ENCODE results near the gene TTC29. TPM values are rescaled to one million over a fixed set of nuclear protein-coding genes. Genes with fewer than 3 reads are reported as not detected.
A peak's percentile ranks its signal among the peaks of the same experiment; 100 is the strongest.

TTC29 gene
- total RNA-seq, 1 experiment from 2014 or later: 0.09 TPM

DNA sequence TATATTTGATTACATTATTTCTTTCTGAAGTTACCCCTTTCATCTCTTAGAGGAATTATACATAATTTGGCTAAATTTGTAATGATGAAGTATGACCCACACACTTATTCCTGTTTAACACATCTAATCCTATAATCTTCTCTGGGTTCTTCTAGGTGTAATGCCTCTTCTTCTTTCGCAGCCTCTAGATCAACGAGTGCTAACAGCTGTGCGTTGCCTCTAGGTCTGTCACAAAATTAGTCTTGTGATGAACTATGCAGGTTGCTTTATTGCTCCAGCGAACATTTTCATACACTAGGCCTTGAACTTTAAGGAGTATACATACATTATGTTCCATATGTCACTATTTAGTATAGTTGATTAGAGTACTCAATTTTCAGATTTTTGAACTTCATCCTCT, 89.9 kb downstream of the TTC29 start (continued):
- TF ChIP-seq, protein P1, sequence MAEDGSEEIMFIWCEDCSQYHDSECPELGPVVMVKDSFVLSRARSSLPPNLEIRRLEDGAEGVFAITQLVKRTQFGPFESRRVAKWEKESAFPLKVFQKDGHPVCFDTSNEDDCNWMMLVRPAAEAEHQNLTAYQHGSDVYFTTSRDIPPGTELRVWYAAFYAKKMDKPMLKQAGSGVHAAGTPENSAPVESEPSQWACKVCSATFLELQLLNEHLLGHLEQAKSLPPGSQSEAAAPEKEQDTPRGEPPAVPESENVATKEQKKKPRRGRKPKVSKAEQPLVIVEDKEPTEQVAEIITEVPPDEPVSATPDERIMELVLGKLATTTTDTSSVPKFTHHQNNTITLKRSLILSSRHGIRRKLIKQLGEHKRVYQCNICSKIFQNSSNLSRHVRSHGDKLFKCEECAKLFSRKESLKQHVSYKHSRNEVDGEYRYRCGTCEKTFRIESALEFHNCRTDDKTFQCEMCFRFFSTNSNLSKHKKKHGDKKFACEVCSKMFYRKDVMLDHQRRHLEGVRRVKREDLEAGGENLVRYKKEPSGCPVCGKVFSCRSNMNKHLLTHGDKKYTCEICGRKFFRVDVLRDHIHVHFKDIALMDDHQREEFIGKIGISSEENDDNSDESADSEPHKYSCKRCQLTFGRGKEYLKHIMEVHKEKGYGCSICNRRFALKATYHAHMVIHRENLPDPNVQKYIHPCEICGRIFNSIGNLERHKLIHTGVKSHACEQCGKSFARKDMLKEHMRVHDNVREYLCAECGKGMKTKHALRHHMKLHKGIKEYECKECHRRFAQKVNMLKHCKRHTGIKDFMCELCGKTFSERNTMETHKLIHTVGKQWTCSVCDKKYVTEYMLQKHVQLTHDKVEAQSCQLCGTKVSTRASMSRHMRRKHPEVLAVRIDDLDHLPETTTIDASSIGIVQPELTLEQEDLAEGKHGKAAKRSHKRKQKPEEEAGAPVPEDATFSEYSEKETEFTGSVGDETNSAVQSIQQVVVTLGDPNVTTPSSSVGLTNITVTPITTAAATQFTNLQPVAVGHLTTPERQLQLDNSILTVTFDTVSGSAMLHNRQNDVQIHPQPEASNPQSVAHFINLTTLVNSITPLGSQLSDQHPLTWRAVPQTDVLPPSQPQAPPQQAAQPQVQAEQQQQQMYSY (CRISPR knock-in tag; IDR thresholded peaks at IDR 0.05): no peak
- TF ChIP-seq TCF7 (CRISPR knock-in tag; IDR thresholded peaks at IDR 0.05; ENCODE audit: low read depth): no peak
- TF ChIP-seq, protein P2, sequence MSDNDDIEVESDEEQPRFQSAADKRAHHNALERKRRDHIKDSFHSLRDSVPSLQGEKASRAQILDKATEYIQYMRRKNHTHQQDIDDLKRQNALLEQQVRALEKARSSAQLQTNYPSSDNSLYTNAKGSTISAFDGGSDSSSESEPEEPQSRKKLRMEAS (CRISPR knock-in tag; IDR thresholded peaks at IDR 0.05): no peak
- TF ChIP-seq, protein P3, sequence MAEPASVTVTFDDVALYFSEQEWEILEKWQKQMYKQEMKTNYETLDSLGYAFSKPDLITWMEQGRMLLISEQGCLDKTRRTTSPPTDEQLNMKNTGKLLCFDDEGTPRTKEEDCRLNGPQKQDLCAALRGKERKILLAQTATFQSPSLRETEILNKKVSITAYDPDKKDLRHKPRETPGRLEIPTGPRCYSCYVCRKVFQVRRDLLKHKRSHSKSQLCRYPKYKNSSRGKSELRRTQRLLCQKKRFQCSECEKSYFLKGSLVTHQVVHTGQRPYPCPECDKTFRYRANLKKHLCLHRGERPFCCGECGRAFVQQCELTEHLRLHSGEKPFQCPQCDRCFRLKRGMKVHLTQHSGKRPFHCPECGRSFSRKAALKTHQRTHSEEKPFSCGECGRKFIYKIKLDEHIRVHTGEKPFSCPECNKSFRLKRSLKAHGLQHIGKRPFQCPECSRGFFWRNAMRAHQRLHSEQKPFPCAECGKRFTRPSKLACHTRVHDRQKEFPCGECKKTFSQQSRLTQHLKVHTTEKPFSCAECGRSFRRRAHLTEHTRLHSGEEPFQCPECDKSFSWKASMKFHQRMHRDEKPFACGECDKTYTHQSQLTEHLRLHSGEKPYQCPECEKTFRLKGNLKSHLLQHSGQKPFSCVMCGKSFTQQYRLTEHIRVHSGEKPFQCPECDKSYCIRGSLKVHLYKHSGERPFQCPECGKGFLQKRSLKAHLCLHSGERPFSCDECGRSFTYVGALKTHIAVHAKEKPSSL (CRISPR knock-in tag; conservative IDR thresholded peaks at IDR 0.05): no peak

DNA sequence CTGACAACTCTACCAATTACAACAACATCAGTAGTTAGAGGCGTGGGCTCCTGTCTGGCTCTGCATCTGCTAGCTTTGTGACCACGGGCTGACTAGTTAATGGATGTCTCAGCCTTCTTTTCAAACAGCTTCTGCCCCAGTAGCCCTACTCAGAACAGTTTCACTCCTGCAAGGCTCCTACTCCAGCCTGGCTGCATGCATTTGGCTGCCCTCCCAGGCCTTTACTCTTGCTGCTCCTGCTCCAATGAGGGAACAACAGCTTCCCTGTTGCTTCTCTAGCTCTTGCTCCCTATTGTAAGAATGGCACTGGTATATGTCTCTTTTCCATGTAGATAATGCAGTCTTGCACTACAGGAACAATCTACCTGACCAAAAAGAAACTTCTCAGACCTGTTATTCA, 93.3 kb downstream of the TTC29 start:
- CTCF ChIA-PET: no interaction called here
- ATAC-seq (peak; percentile 69), DNase-seq (ENCODE audit: low spot score) (no peak)
- Mint-ChIP-seq H3K36me3 (no peaks in the 10 kb centered on the region), H3K4me3 (no peak overlapping the region), H3K27ac (no peak overlapping the region), H3K27me3 (ENCODE audit: low read depth) (no peaks in the 10 kb centered on the region), H3K4me1 (no peaks in the 10 kb centered on the region), H3K9me3 (no peaks in the 10 kb centered on the region)
- POLR2A ChIA-PET: no interaction called here
- no peak for TF ChIP-seq ZNF121 (CRISPR knock-in tag; IDR thresholded peaks at IDR 0.05)
- TF ChIP-seq, protein P4, sequence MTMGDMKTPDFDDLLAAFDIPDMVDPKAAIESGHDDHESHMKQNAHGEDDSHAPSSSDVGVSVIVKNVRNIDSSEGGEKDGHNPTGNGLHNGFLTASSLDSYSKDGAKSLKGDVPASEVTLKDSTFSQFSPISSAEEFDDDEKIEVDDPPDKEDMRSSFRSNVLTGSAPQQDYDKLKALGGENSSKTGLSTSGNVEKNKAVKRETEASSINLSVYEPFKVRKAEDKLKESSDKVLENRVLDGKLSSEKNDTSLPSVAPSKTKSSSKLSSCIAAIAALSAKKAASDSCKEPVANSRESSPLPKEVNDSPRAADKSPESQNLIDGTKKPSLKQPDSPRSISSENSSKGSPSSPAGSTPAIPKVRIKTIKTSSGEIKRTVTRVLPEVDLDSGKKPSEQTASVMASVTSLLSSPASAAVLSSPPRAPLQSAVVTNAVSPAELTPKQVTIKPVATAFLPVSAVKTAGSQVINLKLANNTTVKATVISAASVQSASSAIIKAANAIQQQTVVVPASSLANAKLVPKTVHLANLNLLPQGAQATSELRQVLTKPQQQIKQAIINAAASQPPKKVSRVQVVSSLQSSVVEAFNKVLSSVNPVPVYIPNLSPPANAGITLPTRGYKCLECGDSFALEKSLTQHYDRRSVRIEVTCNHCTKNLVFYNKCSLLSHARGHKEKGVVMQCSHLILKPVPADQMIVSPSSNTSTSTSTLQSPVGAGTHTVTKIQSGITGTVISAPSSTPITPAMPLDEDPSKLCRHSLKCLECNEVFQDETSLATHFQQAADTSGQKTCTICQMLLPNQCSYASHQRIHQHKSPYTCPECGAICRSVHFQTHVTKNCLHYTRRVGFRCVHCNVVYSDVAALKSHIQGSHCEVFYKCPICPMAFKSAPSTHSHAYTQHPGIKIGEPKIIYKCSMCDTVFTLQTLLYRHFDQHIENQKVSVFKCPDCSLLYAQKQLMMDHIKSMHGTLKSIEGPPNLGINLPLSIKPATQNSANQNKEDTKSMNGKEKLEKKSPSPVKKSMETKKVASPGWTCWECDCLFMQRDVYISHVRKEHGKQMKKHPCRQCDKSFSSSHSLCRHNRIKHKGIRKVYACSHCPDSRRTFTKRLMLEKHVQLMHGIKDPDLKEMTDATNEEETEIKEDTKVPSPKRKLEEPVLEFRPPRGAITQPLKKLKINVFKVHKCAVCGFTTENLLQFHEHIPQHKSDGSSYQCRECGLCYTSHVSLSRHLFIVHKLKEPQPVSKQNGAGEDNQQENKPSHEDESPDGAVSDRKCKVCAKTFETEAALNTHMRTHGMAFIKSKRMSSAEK (CRISPR knock-in tag; IDR thresholded peaks at IDR 0.05; ENCODE audit: borderline replicate concordance): no peak
- TF ChIP-seq GABPB1 (CRISPR knock-in tag; IDR thresholded peaks at IDR 0.05): no peak
- TF ChIP-seq FOXP1 (CRISPR knock-in tag; IDR thresholded peaks at IDR 0.05; ENCODE audit: borderline replicate concordance): no peak
- TF ChIP-seq ETV6 (CRISPR knock-in tag; IDR thresholded peaks at IDR 0.05): no peak
- no peak for TF ChIP-seq RELA (CRISPR knock-in tag; IDR thresholded peaks at IDR 0.05; ENCODE audit: borderline replicate concordance)
- TF ChIP-seq, protein P5, sequence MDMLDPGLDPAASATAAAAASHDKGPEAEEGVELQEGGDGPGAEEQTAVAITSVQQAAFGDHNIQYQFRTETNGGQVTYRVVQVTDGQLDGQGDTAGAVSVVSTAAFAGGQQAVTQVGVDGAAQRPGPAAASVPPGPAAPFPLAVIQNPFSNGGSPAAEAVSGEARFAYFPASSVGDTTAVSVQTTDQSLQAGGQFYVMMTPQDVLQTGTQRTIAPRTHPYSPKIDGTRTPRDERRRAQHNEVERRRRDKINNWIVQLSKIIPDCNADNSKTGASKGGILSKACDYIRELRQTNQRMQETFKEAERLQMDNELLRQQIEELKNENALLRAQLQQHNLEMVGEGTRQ (CRISPR knock-in tag; IDR thresholded peaks at IDR 0.05): no peak
- TF ChIP-seq ZNF416 (CRISPR knock-in tag; IDR thresholded peaks at IDR 0.05): no peak
- no peak for TF ChIP-seq NR3C1 (CRISPR knock-in tag; conservative IDR thresholded peaks at IDR 0.05; ENCODE audit: low read depth)
- TF ChIP-seq JAZF1 (CRISPR knock-in tag; IDR thresholded peaks at IDR 0.05): no peak
- no peak for TF ChIP-seq HMGA2 (CRISPR knock-in tag; IDR thresholded peaks at IDR 0.05)
- no peak for TF ChIP-seq FOXJ3 (CRISPR knock-in tag; IDR thresholded peaks at IDR 0.05; ENCODE audit: borderline replicate concordance)
- TF ChIP-seq EMX1 (CRISPR knock-in tag; IDR thresholded peaks at IDR 0.05): no peak
- TF ChIP-seq TCF7 (CRISPR knock-in tag; IDR thresholded peaks at IDR 0.05; ENCODE audit: low read depth): no peak
- TF ChIP-seq, protein P6, sequence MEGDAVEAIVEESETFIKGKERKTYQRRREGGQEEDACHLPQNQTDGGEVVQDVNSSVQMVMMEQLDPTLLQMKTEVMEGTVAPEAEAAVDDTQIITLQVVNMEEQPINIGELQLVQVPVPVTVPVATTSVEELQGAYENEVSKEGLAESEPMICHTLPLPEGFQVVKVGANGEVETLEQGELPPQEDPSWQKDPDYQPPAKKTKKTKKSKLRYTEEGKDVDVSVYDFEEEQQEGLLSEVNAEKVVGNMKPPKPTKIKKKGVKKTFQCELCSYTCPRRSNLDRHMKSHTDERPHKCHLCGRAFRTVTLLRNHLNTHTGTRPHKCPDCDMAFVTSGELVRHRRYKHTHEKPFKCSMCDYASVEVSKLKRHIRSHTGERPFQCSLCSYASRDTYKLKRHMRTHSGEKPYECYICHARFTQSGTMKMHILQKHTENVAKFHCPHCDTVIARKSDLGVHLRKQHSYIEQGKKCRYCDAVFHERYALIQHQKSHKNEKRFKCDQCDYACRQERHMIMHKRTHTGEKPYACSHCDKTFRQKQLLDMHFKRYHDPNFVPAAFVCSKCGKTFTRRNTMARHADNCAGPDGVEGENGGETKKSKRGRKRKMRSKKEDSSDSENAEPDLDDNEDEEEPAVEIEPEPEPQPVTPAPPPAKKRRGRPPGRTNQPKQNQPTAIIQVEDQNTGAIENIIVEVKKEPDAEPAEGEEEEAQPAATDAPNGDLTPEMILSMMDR (IDR thresholded peaks at IDR 0.05): no peak
- TF ChIP-seq, protein P7, sequence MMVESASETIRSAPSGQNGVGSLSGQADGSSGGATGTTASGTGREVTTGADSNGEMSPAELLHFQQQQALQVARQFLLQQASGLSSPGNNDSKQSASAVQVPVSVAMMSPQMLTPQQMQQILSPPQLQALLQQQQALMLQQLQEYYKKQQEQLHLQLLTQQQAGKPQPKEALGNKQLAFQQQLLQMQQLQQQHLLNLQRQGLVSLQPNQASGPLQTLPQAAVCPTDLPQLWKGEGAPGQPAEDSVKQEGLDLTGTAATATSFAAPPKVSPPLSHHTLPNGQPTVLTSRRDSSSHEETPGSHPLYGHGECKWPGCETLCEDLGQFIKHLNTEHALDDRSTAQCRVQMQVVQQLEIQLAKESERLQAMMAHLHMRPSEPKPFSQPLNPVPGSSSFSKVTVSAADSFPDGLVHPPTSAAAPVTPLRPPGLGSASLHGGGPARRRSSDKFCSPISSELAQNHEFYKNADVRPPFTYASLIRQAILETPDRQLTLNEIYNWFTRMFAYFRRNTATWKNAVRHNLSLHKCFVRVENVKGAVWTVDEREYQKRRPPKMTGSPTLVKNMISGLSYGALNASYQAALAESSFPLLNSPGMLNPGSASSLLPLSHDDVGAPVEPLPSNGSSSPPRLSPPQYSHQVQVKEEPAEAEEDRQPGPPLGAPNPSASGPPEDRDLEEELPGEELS (CRISPR knock-in tag; IDR thresholded peaks at IDR 0.05): no peak
- TF ChIP-seq GRHL2 (CRISPR knock-in tag; IDR thresholded peaks at IDR 0.05; ENCODE audit: insufficient replicate concordance, severe bottlenecking): no peak
